B cell (primary cell): Measurements from ENCODE around the gene ZMIZ1. TPM values are rescaled to one million over a fixed set of nuclear protein-coding genes. Genes with fewer than 3 reads are reported as not detected.

Source experiments
- ATAC-seq: fragments of 200-7000 bp; cut with Tn5 transposase; one replicate; pipeline ENCODE4 v1.10.0; 2021; ENCODE audit warnings: low read depth, mild to moderate bottlenecking, moderate number of reproducible peaks, moderate library complexity
- CTCF ChIA-PET: fragments of 350-600 bp; sonication (Branson Sonifier 250); formaldehyde crosslinking; loops from one replicate; lab custom pipeline; 2021; ENCODE audit warnings: antibody characterized with exemption, inconsistent platforms; lab: Charles Lee
- POLR2A ChIA-PET: fragments of 350-600 bp; sonication (Branson Sonifier 250); formaldehyde crosslinking; loops from one replicate; lab custom pipeline; 2021; ENCODE audit warnings: antibody characterized with exemption; lab: Charles Lee
- DNase-seq: peaks from one replicate; pipeline ENCODE4 v3.0.0; 2013
- H2AFZ ChIP-seq: 2 replicates; pipeline ENCODE4 v1.6.1; 2012; ENCODE audit warnings: mild to moderate bottlenecking, low read depth, low read length; ENCODE audit not compliant: insufficient read depth, poor library complexity, severe bottlenecking
- H3K27ac ChIP-seq, 2 donors: 1 replicate in 1 of 2; 2 replicates in 1 of 2; pipeline ENCODE4 v1.5.1; 2012 to 2013; ENCODE audit warnings: low read length in 2 of 2, mild to moderate bottlenecking in 2 of 2, moderate library complexity in 1 of 2
- H3K27me3 ChIP-seq, 4 experiments: fragments of 200-600 bp in 1 of 4; sonication (generic) in 1 of 4; replicated peaks in 1 of 4; 1 replicate in 2 of 4; 2 replicates in 2 of 4; pipeline versions ENCODE4 v1.6.1 to v1.7.0; 2013 to 2016; ENCODE audit warnings: low read length in 3 of 4, mild to moderate bottlenecking in 2 of 4, mixed read lengths in 1 of 4, moderate library complexity in 1 of 4; ENCODE audit not compliant: insufficient read depth in 4 of 4, control insufficient read depth in 3 of 4; ENCODE audit errors: control extremely low read depth in 1 of 4
- H3K36me3 ChIP-seq, 2 experiments: replicated peaks in 1 of 2; 1 replicate in 1 of 2; 2 replicates in 1 of 2; pipeline versions ENCODE4 v1.6.1 to v1.7.1; 2013; ENCODE audit warnings: low read length in 1 of 2; ENCODE audit not compliant: insufficient read depth in 2 of 2, control insufficient read depth in 1 of 2; ENCODE audit errors: control extremely low read depth in 1 of 2, extremely low read depth in 1 of 2
- H3K4me1 ChIP-seq, 2 donors: fragments of 200-600 bp in 1 of 2; sonication (generic) in 1 of 2; 1 replicate in 1 of 2; 2 replicates in 1 of 2; pipeline versions ENCODE4 v1.5.1 to v1.6.1; 2013 to 2017; ENCODE audit warnings: low read length in 2 of 2; ENCODE audit not compliant: control insufficient read depth in 2 of 2, insufficient read depth in 2 of 2
- H3K4me2 ChIP-seq: replicated peaks from 2 replicates; pipeline ENCODE3; 2012; ENCODE audit warnings: mild to moderate bottlenecking, low read depth, low read length; ENCODE audit not compliant: poor library complexity, severe bottlenecking
- H3K4me3 ChIP-seq, 5 experiments: fragments of 200-600 bp in 1 of 5; sonication (generic) in 1 of 5; 1 replicate in 3 of 5; 2 replicates in 2 of 5; pipeline versions ENCODE4 v1.5.1 to v1.7.0; 2011 to 2016; ENCODE audit warnings: low read length in 4 of 5, mild to moderate bottlenecking in 4 of 5, low read depth in 2 of 5, control low read depth in 1 of 5, moderate library complexity in 1 of 5; ENCODE audit not compliant: insufficient read depth in 1 of 5; ENCODE audit errors: control extremely low read depth in 1 of 5, extremely low read depth in 1 of 5
- H3K79me2 ChIP-seq: fragments of 200-600 bp; sonication (generic); one replicate; pipeline ENCODE4 v1.6.0; 2016; ENCODE audit warnings: low read length; ENCODE audit not compliant: control insufficient read depth, insufficient read depth
- H3K9ac ChIP-seq: fragments of 200-600 bp; sonication (generic); 2 replicates; pipeline ENCODE4 v1.6.1; 2017; ENCODE audit warnings: mild to moderate bottlenecking, low read length, moderate library complexity
- H3K9me3 ChIP-seq, 3 donors: one replicate each; pipeline versions ENCODE4 v1.6.1 to v1.7.1; 2013; ENCODE audit warnings: low read length in 2 of 3; ENCODE audit not compliant: control insufficient read depth in 2 of 3, insufficient read depth in 1 of 3; ENCODE audit errors: control extremely low read depth in 1 of 3
- H4K20me1 ChIP-seq: 2 replicates; pipeline ENCODE4 v1.6.0; 2012; ENCODE audit warnings: mild to moderate bottlenecking, low read length; ENCODE audit not compliant: insufficient read depth, control insufficient read depth, poor library complexity, severe bottlenecking
- H3K27ac Mint-ChIP-seq: one replicate; pipeline ENCODE4 v1.8.0; 2021; ENCODE audit warnings: mixed read lengths
- H3K27me3 Mint-ChIP-seq: one replicate; pipeline ENCODE4 v1.8.0; 2021; ENCODE audit warnings: mixed read lengths
- H3K4me1 Mint-ChIP-seq: one replicate; pipeline ENCODE4 v1.8.0; 2021; ENCODE audit warnings: mixed read lengths
- H3K4me3 Mint-ChIP-seq: one replicate; pipeline ENCODE4 v1.8.0; 2021; ENCODE audit warnings: mixed read lengths
- H3K9me3 Mint-ChIP-seq: one replicate; pipeline ENCODE4 v1.8.0; 2022; ENCODE audit warnings: mixed read lengths; ENCODE audit not compliant: insufficient read depth
- EZH2 ChIP-seq: IDR thresholded peaks from 2 replicates; pipeline ENCODE4 v1.6.1; 2012; ENCODE audit warnings: borderline replicate concordance, low read depth, mild to moderate bottlenecking, moderate library complexity, low read length; ENCODE audit not compliant: insufficient read depth, poor library complexity, severe bottlenecking
- WGBS: methylation state at CpG from one replicate; pipeline ENCODE4 v1.1.5; 2013; ENCODE audit warnings: missing lambda C conversion rate; ENCODE audit not compliant: insufficient coverage; 5-methylcytosine and 5-hydroxymethylcytosine counted together
- intact Hi-C: fragments of 100-400 bp; cut with micrococcal nuclease; formaldehyde crosslinking; loops from one replicate; pipeline ENCODE4 v1.10.0; 2022
- polyA plus RNA-seq: library from polyadenylated mRNA; depleted of rRNA; stranded (reverse); fragments of >200 nt; gene quantifications from 2 replicates; pipeline ENCODE4 v1.2.3, GENCODE V29; 2012
- total RNA-seq, 2 donors: library from RNA; stranded (reverse); fragments of 120-200 nt in 1 of 2; gene quantifications; 1 replicate in 1 of 2; 2 replicates in 1 of 2; pipeline versions ENCODE4 v1.2.3 to v1.2.4, GENCODE V29; 2013 to 2022
- TF ChIP-seq, protein P1 (sequence below): fragments of 200-600 bp; IDR thresholded peaks from one replicate; pipeline ENCODE4 v1.8.0; 2022; ENCODE audit warnings: antibody characterized with exemption, mild to moderate bottlenecking

Gene ZMIZ1
- total and polyA plus RNA-seq, 2 donors (not counting 1 experiment from before 2014, with no cell fraction given) = 14.3 to 64.9 TPM

DNA sequence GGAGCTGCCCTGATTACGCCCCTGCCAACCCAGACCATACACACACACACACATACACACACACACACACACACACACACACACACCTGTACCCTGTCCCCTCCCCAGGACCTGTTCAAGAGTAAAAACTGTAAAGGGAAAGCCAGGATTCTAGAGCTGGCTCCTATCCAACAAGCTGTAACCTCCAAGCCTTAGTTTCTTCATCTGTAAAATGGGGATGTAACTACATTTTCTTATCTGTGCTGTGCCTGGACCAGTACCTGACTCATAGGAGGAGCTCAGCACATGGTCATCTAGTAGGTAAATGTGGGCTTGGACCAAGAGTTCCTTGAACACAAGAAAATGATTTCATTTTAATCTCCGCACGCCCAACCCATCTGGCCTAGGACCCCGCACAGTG, 128.8 kb downstream of the ZMIZ1 start:
- no peak overlapping the region for H2AFZ ChIP-seq
- H3K27ac ChIP-seq = no peak overlapping the region
- no peaks in the 10 kb centered on the region for H4K20me1 ChIP-seq
- ChIA-PET CTCF (interaction anchor here (0.7 to 5.5 kb wide), 10 partner anchors 9 to 1149 kb away, joined by 3 to 148 read pairs (median 4); no protein-coding TSS in a partner anchor), POLR2A (no interaction called here)
- no peak overlapping the region for H3K4me3 Mint-ChIP-seq
- TF ChIP-seq, protein P1, sequence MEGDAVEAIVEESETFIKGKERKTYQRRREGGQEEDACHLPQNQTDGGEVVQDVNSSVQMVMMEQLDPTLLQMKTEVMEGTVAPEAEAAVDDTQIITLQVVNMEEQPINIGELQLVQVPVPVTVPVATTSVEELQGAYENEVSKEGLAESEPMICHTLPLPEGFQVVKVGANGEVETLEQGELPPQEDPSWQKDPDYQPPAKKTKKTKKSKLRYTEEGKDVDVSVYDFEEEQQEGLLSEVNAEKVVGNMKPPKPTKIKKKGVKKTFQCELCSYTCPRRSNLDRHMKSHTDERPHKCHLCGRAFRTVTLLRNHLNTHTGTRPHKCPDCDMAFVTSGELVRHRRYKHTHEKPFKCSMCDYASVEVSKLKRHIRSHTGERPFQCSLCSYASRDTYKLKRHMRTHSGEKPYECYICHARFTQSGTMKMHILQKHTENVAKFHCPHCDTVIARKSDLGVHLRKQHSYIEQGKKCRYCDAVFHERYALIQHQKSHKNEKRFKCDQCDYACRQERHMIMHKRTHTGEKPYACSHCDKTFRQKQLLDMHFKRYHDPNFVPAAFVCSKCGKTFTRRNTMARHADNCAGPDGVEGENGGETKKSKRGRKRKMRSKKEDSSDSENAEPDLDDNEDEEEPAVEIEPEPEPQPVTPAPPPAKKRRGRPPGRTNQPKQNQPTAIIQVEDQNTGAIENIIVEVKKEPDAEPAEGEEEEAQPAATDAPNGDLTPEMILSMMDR = no peak
- no peak for TF ChIP-seq EZH2
- DNase-seq (no peak), ATAC-seq (no peak)
- H3K9ac ChIP-seq = no peak overlapping the region
- no peak overlapping the region for H3K27ac Mint-ChIP-seq
- peaks cover 0 to 6% (median 0%) of the 10 kb centered on the region in 3 donors for H3K9me3 ChIP-seq
- no peaks in the 10 kb centered on the region for H3K79me2 ChIP-seq
- H3K4me1 ChIP-seq = peaks cover 14 to 17% of the 10 kb centered on the region in 2 donors
- intact Hi-C loops = loop anchor here (5.0 to 10.0 kb wide), 5 partner anchors 45 to 1480 kb away; partner anchors contain the start of gene RPS24
- no peaks in the 10 kb centered on the region for H3K36me3 ChIP-seq
- no peak overlapping the region for H3K4me2 ChIP-seq
- whole genome bisulfite sequencing = 100% methylated on average over 2 of the region's 4 CpGs
- H3K27me3 Mint-ChIP-seq = peaks cover 7% of the 10 kb centered on the region
- H3K27me3 ChIP-seq = peaks cover 0 to 12% (median 4%) of the 10 kb centered on the region in 4 experiments
- H3K4me3 ChIP-seq = no peak overlapping the region
- peaks cover 17% of the 10 kb centered on the region for H3K4me1 Mint-ChIP-seq
- no peaks in the 10 kb centered on the region for H3K9me3 Mint-ChIP-seq

DNA sequence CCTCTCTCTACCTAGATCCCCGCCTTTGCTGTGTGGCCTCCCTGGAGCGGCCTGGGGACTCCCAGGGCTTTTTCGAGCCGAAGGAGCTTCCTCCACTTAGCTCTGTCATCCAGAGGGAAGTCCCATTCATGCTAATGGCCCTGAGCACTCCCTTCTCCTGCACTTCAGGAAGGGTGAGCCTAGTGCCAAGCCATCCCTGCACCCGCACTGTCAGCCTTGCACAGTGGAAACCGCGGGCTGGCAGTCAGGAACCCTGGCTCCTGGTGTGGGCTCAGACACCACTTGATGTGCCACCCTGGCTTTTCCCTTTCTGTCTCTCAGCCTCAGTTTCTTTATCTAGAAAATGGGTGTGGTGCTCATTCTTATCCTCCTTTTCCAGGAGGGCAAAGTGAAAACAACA, 131.6 kb downstream of the ZMIZ1 start:
- CTCF ChIA-PET = no interaction called here
- H3K4me2 ChIP-seq = no peak overlapping the region
- H3K9ac ChIP-seq = no peak overlapping the region

More for the DNA sequence above, 131.6 kb downstream of the ZMIZ1 start:
- Histone ChIP-seq H2AFZ (no peak overlapping the region), H3K27ac (no peak overlapping the region), H3K4me3 (no peak overlapping the region), H4K20me1 (no peaks in the 10 kb centered on the region), H3K9me3 (no peaks in the 10 kb centered on the region), H3K79me2 (no peaks in the 10 kb centered on the region), H3K4me1 (peaks cover under 1 to 3% of the 10 kb centered on the region in 2 donors), H3K36me3 (no peaks in the 10 kb centered on the region), H3K27me3 (peaks cover 0 to 3% (median 1%) of the 10 kb centered on the region in 4 experiments)
- Mint-ChIP-seq H3K27me3 (peaks cover 3% of the 10 kb centered on the region), H3K27ac (no peak overlapping the region), H3K9me3 (no peaks in the 10 kb centered on the region), H3K4me3 (no peak overlapping the region), H3K4me1 (peaks cover 3% of the 10 kb centered on the region)
- DNase-seq (no peak), ATAC-seq (no peak)
- TF ChIP-seq, protein P1 = no peak
- TF ChIP-seq EZH2 = no peak
- WGBS = 100% methylated on average over 4 of the region's 7 CpGs
- intact Hi-C loops = no loop called here
- POLR2A ChIA-PET = no interaction called here
